IPS-18a (cell line): ENCODE measurements around the gene GHRH.
A peak's percentile ranks its signal among the peaks of the same experiment; 100 is the strongest.

ENCODE experiments used
- H3K27ac ChIP-seq: one replicate; pipeline ENCODE4 v1.5.1; 2013; ENCODE audit warnings: low read length
- H3K27me3 ChIP-seq: one replicate; pipeline ENCODE4 v1.6.1; 2013; ENCODE audit warnings: mild to moderate bottlenecking, low read length; ENCODE audit not compliant: control insufficient read depth, insufficient read depth
- H3K36me3 ChIP-seq: one replicate; pipeline ENCODE4 v1.6.1; 2013; ENCODE audit warnings: low read depth, low read length; ENCODE audit not compliant: control insufficient read depth
- H3K4me1 ChIP-seq: one replicate; pipeline ENCODE4 v1.6.1; 2013; ENCODE audit warnings: low read depth, low read length; ENCODE audit not compliant: control insufficient read depth
- H3K4me3 ChIP-seq: one replicate; pipeline ENCODE4 v1.5.1; 2013; ENCODE audit warnings: low read length
- H3K9ac ChIP-seq: one replicate; pipeline ENCODE4 v1.6.1; 2013; ENCODE audit warnings: mild to moderate bottlenecking, low read length, moderate library complexity
- H3K9me3 ChIP-seq: one replicate; pipeline ENCODE4 v1.6.1; 2013; ENCODE audit warnings: low read depth, low read length; ENCODE audit not compliant: control insufficient read depth

Gene GHRH

GRCh38 chr20:37273988-37274387, 12.4 kb upstream of the GHRH start:
- Histone ChIP-seq H3K27ac (no peak overlapping the region), H3K4me3 (no peak overlapping the region), H3K9ac (no peak overlapping the region), H3K9me3 (no peaks in the 10 kb centered on the region), H3K27me3 (no peaks in the 10 kb centered on the region), H3K36me3 (no peaks in the 10 kb centered on the region), H3K4me1 (no peaks in the 10 kb centered on the region)

- Histone ChIP-seq H3K9me3 (no peaks in the 10 kb centered on the region), H3K9ac (no peak overlapping the region), H3K36me3 (no peaks in the 10 kb centered on the region), H3K4me3 (no peak overlapping the region), H3K27ac (no peak overlapping the region), H3K27me3 (no peaks in the 10 kb centered on the region), H3K4me1 (peaks cover 19% of the 10 kb centered on the region)
Measured at GRCh38 chr20:37271421-37271768, 9.8 kb upstream of the GHRH start.

DNA sequence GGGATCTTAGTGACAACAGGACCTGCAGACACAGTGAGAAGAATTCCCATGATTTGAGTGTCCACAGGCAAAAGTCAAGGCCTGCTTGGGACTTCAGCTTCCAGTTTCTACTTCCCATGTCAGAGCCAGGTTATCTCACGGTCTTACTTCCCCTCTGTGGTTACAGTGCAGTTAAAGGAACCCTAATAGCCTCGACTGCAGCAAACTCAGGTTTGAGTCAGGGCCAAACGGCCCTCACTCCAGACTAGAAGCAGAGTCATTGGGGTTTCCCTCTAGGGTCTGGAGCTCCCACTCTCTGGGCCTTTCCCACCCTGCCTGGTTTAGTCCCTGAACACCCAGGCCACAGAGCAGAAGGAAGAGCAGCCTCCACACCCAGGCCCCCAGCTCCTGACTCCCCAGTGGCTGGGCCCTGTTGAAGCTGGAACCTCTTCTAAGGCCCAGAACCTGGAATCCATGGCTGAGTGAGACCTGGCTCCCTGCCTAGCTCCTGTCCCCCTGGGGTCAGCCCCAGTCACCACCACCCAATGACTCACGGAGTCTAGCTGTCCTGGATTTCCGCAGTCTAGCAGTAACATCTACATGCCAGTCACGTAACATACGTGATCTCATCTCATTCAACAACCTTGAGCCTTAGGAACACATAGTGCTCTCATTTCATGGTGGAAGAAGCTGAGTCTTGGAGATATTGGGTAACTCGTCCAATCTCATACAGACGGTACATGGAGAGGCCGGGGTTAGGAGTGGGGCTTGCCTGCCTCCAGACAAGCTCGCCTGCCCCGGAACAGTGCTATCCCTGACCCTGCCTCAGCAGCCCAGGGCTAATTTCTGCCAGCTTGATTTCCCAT, 9.2 kb upstream of the GHRH start:
- H3K4me1 ChIP-seq: peaks cover 19% of the 10 kb centered on the region
- no peak overlapping the region for H3K27ac ChIP-seq

DNA sequence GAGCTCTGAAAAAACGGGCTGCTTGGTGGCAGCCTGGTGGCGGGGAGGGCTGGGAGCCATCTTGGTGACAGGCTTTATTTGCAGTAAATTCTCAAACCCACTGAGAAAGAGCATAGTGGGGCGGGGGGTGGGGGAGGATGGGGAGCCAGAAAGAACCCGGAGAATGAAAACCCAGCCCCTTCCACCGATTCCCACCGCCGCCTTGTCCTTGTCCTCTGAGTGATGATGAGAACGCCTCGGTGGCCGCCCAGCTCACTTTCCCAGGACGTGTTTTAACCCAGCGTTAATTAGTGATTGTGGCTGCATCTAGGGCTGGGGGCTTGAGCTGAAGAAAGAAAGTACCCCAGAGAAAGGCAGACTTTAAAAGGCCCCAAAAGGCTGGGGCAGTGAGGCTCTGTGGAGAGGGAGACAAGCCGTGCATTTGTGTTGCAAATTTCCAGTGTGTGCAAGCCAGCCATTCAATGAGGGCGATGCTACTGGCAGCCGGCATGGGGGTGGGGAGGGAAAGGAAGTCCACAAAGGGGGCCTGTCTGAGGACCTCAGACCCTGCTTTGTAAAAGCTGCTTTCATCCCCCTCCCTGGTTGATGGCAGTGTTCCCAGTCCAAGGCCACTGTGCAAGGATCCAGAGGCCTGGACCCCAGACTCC, 6.2 kb upstream of the GHRH start:
- Histone ChIP-seq H3K9ac (peak overlapping the region; percentile 69), H3K9me3 (no peaks in the 10 kb centered on the region), H3K4me1 (peaks cover 19% of the 10 kb centered on the region), H3K27ac (peak overlapping the region; percentile 89), H3K27me3 (no peaks in the 10 kb centered on the region), H3K36me3 (no peaks in the 10 kb centered on the region), H3K4me3 (peak overlapping the region; percentile 22)

More for the DNA sequence above, 9.2 kb upstream of the GHRH start:
- no peaks in the 10 kb centered on the region for H3K36me3 ChIP-seq
- H3K27me3 ChIP-seq: no peaks in the 10 kb centered on the region
- no peaks in the 10 kb centered on the region for H3K9me3 ChIP-seq
- no peak overlapping the region for H3K4me3 ChIP-seq
- H3K9ac ChIP-seq: no peak overlapping the region

GRCh38 chr20:37266940-37267666, 5.5 kb upstream of the GHRH start:
- no peaks in the 10 kb centered on the region for H3K27me3 ChIP-seq
- peak overlapping the region; percentile 22 for H3K4me3 ChIP-seq
- H3K4me1 ChIP-seq: peaks cover 19% of the 10 kb centered on the region
- peak overlapping the region; percentile 89 for H3K27ac ChIP-seq
- no peaks in the 10 kb centered on the region for H3K9me3 ChIP-seq
- H3K9ac ChIP-seq: peak overlapping the region; percentile 69
- no peaks in the 10 kb centered on the region for H3K36me3 ChIP-seq

DNA sequence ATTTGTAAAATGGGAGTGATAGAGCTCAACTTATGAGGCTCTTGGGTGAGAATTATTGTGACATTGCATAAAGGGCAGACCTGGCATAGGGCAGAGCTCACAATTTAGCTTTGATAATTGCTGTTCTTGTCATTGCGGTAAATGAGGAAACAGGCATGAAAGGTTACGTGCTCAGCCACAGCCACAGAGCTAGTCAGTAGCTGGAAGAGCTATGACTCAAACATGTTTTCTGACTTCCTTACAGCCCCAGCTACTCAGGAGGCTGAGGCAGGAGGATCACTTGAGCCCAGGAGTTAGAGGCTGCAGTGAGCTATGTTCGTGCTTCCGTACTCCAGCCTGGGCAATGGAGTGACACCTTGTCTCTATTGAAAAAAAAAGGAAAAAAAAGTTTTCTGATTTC, 3.5 kb upstream of the GHRH start:
- Histone ChIP-seq H3K27ac (no peak overlapping the region), H3K9ac (no peak overlapping the region), H3K4me1 (peaks cover 19% of the 10 kb centered on the region), H3K27me3 (no peaks in the 10 kb centered on the region), H3K36me3 (no peaks in the 10 kb centered on the region), H3K9me3 (no peaks in the 10 kb centered on the region), H3K4me3 (no peak overlapping the region)

DNA sequence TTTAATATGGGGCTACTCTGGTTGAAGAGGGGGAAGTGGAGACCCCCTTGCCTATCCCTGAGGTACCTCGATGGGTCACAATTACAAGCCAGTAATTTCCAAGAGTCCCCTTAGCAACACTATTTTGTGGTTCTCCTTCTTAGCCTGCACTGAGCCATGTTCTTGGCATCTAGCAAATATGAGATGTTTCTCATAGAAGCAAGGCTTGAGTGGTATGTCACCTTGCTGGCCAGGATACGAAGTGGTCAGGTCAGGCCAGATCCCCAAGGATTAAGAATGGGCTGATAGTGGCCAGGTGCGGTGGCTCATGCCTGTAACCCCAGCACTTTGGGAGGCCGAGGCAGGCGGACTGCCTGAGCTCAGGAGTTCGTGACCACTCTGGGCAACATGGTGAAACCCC, 2.1 kb upstream of the GHRH start:
- Histone ChIP-seq H3K27me3 (no peaks in the 10 kb centered on the region), H3K27ac (no peak overlapping the region), H3K4me3 (no peak overlapping the region), H3K9ac (no peak overlapping the region), H3K4me1 (peaks cover 31% of the 10 kb centered on the region), H3K9me3 (no peaks in the 10 kb centered on the region), H3K36me3 (no peaks in the 10 kb centered on the region)

- Histone ChIP-seq H3K27ac (no peak overlapping the region), H3K4me1 (peaks cover 29% of the 10 kb centered on the region)
Measured at GRCh38 chr20:37262505-37262904, 891 bp upstream of the GHRH start.

GRCh38 chr20:37260923-37261322, 691 bp downstream of the GHRH start:
- Histone ChIP-seq H3K9me3 (no peaks in the 10 kb centered on the region), H3K27ac (no peak overlapping the region), H3K4me1 (peaks cover 20% of the 10 kb centered on the region), H3K36me3 (no peaks in the 10 kb centered on the region), H3K27me3 (no peaks in the 10 kb centered on the region), H3K9ac (no peak overlapping the region), H3K4me3 (no peak overlapping the region)

More at GRCh38 chr20:37262505-37262904, 891 bp upstream of the GHRH start:
- no peaks in the 10 kb centered on the region for H3K9me3 ChIP-seq
- no peak overlapping the region for H3K9ac ChIP-seq
- no peaks in the 10 kb centered on the region for H3K36me3 ChIP-seq
- H3K27me3 ChIP-seq: no peaks in the 10 kb centered on the region
- no peak overlapping the region for H3K4me3 ChIP-seq

DNA sequence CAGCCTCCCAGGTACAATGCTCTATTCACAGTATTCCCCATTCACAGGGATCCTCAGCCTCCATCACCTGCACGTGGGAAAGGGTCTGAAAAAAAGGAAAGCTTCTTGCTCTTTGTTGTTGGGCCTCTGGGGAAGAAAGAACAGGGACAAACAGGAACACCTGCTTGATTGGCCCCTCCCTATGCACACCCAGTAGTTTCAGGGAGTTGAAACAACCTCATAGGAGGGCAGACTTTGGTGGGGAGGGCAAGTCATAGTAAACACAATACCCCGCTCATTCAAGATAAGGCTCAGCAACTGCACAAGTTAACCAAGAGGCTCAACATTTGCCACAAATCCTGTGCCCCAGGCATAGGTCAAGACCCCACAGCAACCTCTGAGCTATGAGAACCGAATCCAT, 1.7 kb downstream of the GHRH start:
- no peak overlapping the region for H3K4me3 ChIP-seq
- no peak overlapping the region for H3K9ac ChIP-seq
- H3K27me3 ChIP-seq: no peaks in the 10 kb centered on the region

GRCh38 chr20:37259031-37259430, 2.6 kb downstream of the GHRH start:
- no peaks in the 10 kb centered on the region for H3K27me3 ChIP-seq
- H3K9ac ChIP-seq: no peak overlapping the region
- no peak overlapping the region for H3K27ac ChIP-seq
- H3K36me3 ChIP-seq: no peaks in the 10 kb centered on the region
- H3K9me3 ChIP-seq: no peaks in the 10 kb centered on the region
- no peak overlapping the region for H3K4me3 ChIP-seq
- H3K4me1 ChIP-seq: peaks cover 20% of the 10 kb centered on the region

More for the DNA sequence above, 1.7 kb downstream of the GHRH start:
- Histone ChIP-seq H3K9me3 (no peaks in the 10 kb centered on the region), H3K27ac (no peak overlapping the region), H3K36me3 (no peaks in the 10 kb centered on the region), H3K4me1 (peaks cover 20% of the 10 kb centered on the region)
